GM13976 (cell line): ENCODE data around the gene UBXN1.

Experiments used
- DNase-seq: peaks from one replicate; pipeline ENCODE4 v3.0.0; 2012; ENCODE audit warnings: low spot score
- CTCF ChIP-seq: IDR thresholded peaks from 2 replicates; pipeline ENCODE4 v1.5.1; 2012; ENCODE audit warnings: borderline replicate concordance, mild to moderate bottlenecking; ENCODE audit not compliant: insufficient read depth; ENCODE audit errors: extremely low read depth, missing control alignments, control extremely low read depth
- in situ Hi-C: fragments of 300-500 bp; cut with MboI; formaldehyde crosslinking; loops from one replicate; pipeline ENCODE4 v1.12.0; 2022; ENCODE audit warnings: low sequenced_read_pairs, mixed read lengths, inconsistent platforms; ENCODE audit not compliant: unreplicated experiment

UBXN1 gene

GRCh38 chr11:62646825-62647608 is 31.9 kb downstream of the UBXN1 start:
- in situ Hi-C loops, result no loop called here
- DNase-seq, result no peak
- no peak for TF ChIP-seq CTCF

DNA sequence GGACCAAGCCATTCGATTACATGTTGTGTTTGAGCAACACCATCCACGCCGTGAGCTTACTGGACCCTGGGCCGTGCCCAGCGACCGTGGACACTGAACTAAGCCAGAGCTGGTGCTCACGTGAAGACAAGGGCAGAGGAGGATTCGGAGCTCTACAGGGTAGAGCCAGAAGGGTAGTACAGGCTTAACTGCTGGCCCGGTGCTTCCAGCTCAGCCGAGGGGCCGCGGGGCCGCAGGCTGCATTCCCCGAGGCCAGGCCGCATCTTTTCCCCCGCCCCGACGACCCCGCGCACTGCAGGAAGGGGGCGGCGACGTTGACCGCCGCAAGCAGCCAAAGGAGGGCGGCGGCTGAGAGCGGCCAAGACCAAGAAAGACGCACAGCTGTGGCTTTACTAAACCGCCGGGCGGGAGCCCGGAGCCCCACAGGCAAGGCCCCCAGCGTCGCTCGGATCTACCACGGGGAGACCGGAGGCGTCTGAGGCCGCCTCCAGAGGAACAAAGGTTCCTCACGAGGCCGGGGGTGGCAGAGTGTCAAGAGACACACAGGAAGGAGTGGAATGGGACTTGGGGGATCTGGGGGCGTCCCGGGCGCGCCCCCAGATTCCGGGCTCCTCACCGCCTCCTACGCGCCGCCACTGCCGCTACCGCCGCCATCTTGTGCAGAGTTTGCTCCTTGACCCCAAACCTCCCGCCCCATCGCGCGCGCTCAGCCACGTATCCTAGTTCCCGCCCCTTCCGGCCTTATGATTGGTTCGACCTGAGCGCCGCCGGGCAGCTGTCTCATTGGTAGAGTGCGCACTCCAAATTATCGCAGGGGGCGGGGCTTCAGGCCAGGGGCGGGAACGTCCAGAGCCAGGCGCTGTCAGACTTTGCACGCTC is 32.7 kb downstream of the UBXN1 start, which contains the start of gene GANAB:
GANAB (minus strand) TSS at position 668 of the 879 bp plus-strand sequence; CDS start at position 654, 14 bp downstream.
- in situ Hi-C loops, result no loop called here
- peak; percentile 100 for DNase-seq
- TF ChIP-seq CTCF, result no peak

DNA sequence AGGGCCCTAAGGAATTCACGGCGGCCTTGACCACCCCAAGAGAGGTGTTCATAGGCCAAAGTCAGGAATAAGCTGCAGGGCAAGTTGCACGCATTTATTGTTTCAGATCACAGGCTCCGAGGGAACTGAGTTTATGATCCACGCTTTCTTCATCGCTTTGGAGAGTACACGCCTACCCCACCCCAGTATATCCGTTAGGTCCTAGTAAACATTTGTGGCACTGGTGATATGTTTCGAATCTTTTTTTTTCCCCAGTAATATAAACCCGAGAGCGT is 33.3 kb downstream of the UBXN1 start:
- TF ChIP-seq CTCF, result no peak
- in situ Hi-C loops, result no loop called here
- DNase-seq, result peak; percentile 42

DNA sequence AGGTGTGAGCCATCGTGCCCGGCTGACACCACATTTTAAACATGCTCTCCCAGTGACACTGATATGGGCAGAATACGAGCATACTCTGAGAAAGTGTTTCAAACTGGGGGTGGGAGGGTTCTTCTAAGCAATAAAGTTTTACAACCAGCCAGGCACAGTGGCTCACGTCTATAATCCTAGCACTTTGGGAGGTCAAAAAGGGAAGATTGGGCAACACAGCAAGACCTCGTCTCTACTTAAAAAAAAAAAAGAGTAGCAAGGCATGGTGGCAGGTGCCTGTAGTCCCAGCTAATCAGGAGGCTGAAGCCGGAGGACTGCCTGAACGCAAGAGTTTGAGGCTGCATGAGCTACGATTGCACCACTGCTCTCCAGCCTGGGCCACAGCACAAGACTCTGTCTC is 34.7 kb downstream of the UBXN1 start:
- TF ChIP-seq CTCF, result no peak
- DNase-seq, result no peak
- in situ Hi-C loops, result no loop called here

DNA sequence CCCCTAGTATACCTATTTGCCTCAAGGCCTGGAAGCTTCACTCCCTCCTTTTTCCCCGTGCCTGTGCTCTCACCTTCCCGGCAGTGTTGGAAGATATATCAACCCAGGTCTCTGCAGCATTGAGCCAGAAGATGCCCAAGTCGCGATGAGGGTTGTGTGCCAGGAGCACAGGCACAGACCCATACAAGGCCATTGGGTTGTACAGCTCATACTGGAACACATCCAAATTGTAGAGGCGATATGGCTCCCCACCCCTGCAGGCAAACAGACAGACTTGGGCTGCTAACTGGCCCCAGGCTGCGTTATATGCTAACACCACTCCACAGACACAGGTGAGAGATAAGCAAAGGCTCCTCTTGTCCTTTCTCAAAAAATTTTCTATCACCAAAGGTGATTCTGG is 46.4 kb downstream of the UBXN1 start:
- no peak for DNase-seq
- in situ Hi-C loops, result no loop called here
- no peak for TF ChIP-seq CTCF

GRCh38 chr11:62627713-62628112 is 51.2 kb downstream of the UBXN1 start:
- no peak for TF ChIP-seq CTCF
- in situ Hi-C loops, result no loop called here
- DNase-seq, result no peak
